Sigmoid colon (tissue), 3 donors: ENCODE measurements around the gene ETHE1.

Experiments
- CTCF ChIP-seq, 4 experiments: fragments of 450-650 bp in 3 of 4; fragments of 200-600 bp in 1 of 4; IDR thresholded peaks; one replicate each; pipeline ENCODE4 v1.5.1; 2016 to 2019; ENCODE audit warnings: antibody characterized with exemption in 4 of 4, mild to moderate bottlenecking in 3 of 4, moderate library complexity in 2 of 4
- POLR2A ChIP-seq, 2 donors: fragments of 450-650 bp; IDR thresholded peaks; one replicate each; pipeline ENCODE4 v1.6.1; 2016; ENCODE audit warnings: antibody characterized with exemption in 2 of 2, mild to moderate bottlenecking in 2 of 2, moderate library complexity in 2 of 2

- TF ChIP-seq CTCF (IDR thresholded peaks at IDR 0.05) (no peak), POLR2A (IDR thresholded peaks at IDR 0.05) (no peak)
Measured at GRCh38 chr19:43527860-43528622, 1.0 kb upstream of the ETHE1 start.
